ENCODE measurements around the gene SEC14L6.

SEC14L6 gene

DNA sequence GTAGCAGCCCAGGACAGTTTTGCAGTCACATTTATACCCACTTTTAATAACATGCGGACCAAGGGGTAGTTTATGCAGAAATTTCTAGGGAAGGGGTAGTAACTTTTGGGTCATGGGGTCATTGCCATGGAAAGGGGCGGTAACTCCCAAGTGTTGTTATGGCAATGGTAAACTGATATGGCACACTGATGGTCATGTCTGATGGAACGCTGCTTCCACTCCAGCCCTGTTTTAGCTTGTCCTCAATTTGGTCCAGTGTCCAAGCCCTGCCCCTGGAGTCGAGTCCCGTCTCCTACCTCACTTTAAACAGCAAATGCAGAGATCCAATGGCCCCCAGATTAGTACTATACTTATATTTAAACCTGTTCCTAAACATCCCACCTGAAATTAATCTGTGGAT lies 29.8 kb downstream of the SEC14L6 start:
- no peak overlapping the region for H3K4me3 ChIP-seq (replicated peaks; ENCODE audit: low read depth, low read length)
- TF ChIP-seq, protein P1, sequence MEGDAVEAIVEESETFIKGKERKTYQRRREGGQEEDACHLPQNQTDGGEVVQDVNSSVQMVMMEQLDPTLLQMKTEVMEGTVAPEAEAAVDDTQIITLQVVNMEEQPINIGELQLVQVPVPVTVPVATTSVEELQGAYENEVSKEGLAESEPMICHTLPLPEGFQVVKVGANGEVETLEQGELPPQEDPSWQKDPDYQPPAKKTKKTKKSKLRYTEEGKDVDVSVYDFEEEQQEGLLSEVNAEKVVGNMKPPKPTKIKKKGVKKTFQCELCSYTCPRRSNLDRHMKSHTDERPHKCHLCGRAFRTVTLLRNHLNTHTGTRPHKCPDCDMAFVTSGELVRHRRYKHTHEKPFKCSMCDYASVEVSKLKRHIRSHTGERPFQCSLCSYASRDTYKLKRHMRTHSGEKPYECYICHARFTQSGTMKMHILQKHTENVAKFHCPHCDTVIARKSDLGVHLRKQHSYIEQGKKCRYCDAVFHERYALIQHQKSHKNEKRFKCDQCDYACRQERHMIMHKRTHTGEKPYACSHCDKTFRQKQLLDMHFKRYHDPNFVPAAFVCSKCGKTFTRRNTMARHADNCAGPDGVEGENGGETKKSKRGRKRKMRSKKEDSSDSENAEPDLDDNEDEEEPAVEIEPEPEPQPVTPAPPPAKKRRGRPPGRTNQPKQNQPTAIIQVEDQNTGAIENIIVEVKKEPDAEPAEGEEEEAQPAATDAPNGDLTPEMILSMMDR (IDR thresholded peaks at IDR 0.05; ENCODE audit: low read length, missing control alignments), result no peak
- no peak for DNase-seq (ENCODE audit: low read depth)

DNA sequence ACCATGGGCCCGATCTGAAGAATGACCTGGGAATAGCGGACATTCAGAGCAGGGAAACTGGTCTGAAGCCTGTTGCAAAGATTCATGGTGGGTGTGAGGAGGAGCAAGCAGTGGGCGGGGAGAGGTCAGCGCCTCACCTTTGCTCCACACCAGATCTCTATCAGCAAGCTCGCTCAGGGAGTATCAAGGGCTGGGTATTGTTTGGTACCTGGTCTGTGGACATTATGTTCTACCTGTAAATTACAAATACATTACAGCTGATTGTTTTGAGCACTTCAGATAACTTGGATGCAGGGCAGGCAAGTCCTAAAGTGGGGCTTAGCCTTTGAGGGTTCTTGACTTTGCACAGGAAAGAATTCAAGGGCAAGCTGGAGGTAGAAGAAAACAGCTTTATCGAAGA lies 30.3 kb downstream of the SEC14L6 start:
- no peak overlapping the region for H3K4me3 ChIP-seq (replicated peaks; ENCODE audit: low read depth, low read length)
- TF ChIP-seq, protein P1 (IDR thresholded peaks at IDR 0.05; ENCODE audit: low read length, missing control alignments), result no peak
- no peak for DNase-seq (ENCODE audit: low read depth)

DNA sequence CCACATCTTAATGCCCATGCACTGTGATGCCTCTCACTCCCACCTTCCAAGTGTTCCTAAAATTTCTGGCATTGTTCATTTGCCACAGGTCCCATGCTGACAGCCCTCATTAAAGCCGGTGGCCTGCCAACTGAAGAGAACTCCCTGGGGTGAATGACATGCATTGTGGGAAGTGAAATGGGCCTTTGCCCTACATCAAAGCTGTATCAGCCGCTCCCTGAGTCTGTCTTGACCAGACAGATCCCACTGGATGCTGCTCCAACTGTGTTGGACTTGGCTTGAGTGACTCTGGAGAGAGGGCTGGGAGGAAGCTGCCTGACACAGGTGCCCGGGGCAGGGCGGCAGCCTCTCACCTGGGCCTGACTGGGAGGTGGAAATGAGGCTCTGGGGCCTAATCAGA lies 32.3 kb downstream of the SEC14L6 start:
- TF ChIP-seq, protein P1 (IDR thresholded peaks at IDR 0.05; ENCODE audit: low read length, missing control alignments), result no peak
- H3K4me3 ChIP-seq (replicated peaks; ENCODE audit: low read depth, low read length), result no peak overlapping the region
- no peak for DNase-seq (ENCODE audit: low read depth)

DNA sequence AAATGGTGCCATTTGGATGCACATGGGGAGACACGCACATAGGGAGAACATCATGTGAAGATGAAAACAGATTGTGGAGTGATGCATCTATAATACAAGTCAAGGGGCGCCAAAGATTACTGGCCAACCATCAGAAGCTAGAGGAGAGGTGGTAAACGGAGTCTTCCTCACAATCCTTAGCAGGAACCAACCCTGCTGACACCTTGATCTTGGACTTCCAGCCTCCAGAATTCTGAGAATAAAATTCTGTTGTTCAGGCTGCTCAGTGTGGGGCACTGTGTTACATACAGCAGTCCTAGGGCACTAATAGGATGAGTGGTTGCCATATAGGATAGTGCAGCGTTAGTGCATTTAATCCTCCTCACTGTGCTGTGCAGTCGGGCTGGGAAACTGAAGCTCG lies 33.1 kb downstream of the SEC14L6 start:
- TF ChIP-seq, protein P1 (IDR thresholded peaks at IDR 0.05; ENCODE audit: low read length, missing control alignments), result no peak
- no peak for DNase-seq (ENCODE audit: low read depth)
- H3K4me3 ChIP-seq (replicated peaks; ENCODE audit: low read depth, low read length), result no peak overlapping the region

DNA sequence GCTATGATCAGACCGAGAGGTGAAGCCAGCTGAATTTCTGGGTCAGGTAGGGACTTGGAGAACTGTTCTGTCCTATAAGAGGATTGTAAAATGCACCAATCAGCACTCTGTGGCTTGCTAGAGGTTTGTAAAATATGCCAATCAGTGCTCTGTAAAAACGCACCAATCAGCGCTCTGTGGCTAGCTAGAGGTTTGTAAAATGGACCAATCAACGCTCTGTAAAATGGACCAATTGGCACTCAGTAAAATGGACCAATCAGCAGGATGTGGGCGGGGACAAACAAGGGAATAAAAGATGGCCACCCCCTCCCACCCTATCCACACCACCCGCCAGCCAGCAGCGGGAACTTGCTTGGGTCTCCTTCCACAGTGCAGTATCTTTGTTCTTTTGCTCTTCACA lies 34.6 kb downstream of the SEC14L6 start:
- no peak overlapping the region for H3K4me3 ChIP-seq (replicated peaks; ENCODE audit: low read depth, low read length)
- DNase-seq (ENCODE audit: low read depth), result no peak
- TF ChIP-seq, protein P1 (IDR thresholded peaks at IDR 0.05; ENCODE audit: low read length, missing control alignments), result no peak

DNA sequence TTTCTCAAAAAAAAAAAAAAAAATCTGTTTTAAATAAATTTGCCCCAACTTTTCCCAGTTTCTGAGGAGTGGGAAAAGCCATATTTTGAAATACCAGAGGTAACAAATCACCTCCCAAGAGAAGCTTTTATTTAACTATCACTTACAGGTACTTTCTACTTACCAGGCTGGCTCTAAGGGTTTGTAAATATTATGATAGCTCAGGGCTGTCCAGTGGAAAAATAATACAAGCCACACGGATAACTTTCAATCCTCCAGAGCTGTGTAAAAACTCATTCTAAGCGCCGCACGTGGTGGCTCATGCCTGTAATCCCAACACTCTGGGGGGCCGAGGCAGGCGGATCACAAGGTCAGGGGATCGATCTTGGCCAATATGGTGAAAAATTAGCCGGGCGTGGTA lies 35.4 kb downstream of the SEC14L6 start:
- TF ChIP-seq, protein P1 (IDR thresholded peaks at IDR 0.05; ENCODE audit: low read length, missing control alignments), result no peak
- no peak for DNase-seq (ENCODE audit: low read depth)
- no peak overlapping the region for H3K4me3 ChIP-seq (replicated peaks; ENCODE audit: low read depth, low read length)

DNA sequence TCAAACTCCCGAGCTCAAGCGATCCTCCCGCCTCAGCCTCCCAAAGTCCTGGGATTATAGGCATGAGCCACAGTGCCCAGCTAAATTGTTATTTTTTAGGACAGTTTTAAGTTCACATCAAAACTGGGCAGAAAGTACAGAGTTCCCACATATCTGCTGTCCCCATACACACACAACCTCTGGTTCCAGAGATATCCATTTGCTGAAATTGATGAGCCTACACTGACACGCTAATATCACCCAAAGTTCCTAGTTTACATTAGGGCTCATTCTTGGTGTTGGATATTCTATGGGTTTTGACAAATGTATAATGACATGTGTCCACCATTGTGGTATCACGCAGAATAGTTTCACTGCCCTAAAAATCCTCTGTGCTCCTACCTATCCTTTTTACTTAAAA lies 38.3 kb downstream of the SEC14L6 start:
- no peak for DNase-seq (ENCODE audit: low read depth)
- H3K4me3 ChIP-seq (replicated peaks; ENCODE audit: low read depth, low read length), result no peak overlapping the region
- TF ChIP-seq, protein P1 (IDR thresholded peaks at IDR 0.05; ENCODE audit: low read length, missing control alignments), result no peak

Data from fibroblast of pulmonary artery (primary cell).